Activated T-helper 2 cell treated with anti-CD3 and anti-CD28 coated beads, Interferon-gamma antibody, Interleukin-2, Interleukin-4, amounts not matched to agents 10 μg/mL and 5 μg/mL and 100 μg/mL, durations not matched to agents 14 hours and 24 hours and 36 hours (primary cell): Measurements from ENCODE around the gene SCUBE3. TPM values are rescaled to one million over a fixed set of nuclear protein-coding genes. Genes with fewer than 3 reads are reported as not detected.

Experiments
- DNase-seq: peaks from one replicate; pipeline ENCODE4 v3.0.0; 2021; ENCODE audit warnings: low spot score
- H3K27ac Mint-ChIP-seq: one replicate; pipeline ENCODE4 v1.8.0; 2021; ENCODE audit warnings: mixed read lengths
- H3K27me3 Mint-ChIP-seq: one replicate; pipeline ENCODE4 v1.8.0; 2021; ENCODE audit warnings: low read depth, mixed read lengths
- H3K36me3 Mint-ChIP-seq: one replicate; pipeline ENCODE4 v1.8.0; 2021; ENCODE audit warnings: low read depth, mixed read lengths
- H3K4me1 Mint-ChIP-seq: one replicate; pipeline ENCODE4 v1.8.0; 2021; ENCODE audit warnings: low read depth, mixed read lengths
- H3K4me3 Mint-ChIP-seq: one replicate; pipeline ENCODE4 v1.8.0; 2021; ENCODE audit warnings: low read depth, mild to moderate bottlenecking, moderate library complexity, mixed read lengths
- H3K9me3 Mint-ChIP-seq: one replicate; pipeline ENCODE4 v1.8.0; 2021; ENCODE audit warnings: mixed read lengths
- intact Hi-C: fragments of 100-400 bp; cut with micrococcal nuclease; formaldehyde crosslinking; loops from one replicate; pipeline ENCODE4 v1.15.1; 2023
- total RNA-seq: library from RNA; stranded (reverse); gene quantifications from 2 replicates; pipeline ENCODE4 v1.2.3, GENCODE V29; 2022

SCUBE3 gene
- total RNA-seq, 1 donor from 2014 or later: not detected

DNA sequence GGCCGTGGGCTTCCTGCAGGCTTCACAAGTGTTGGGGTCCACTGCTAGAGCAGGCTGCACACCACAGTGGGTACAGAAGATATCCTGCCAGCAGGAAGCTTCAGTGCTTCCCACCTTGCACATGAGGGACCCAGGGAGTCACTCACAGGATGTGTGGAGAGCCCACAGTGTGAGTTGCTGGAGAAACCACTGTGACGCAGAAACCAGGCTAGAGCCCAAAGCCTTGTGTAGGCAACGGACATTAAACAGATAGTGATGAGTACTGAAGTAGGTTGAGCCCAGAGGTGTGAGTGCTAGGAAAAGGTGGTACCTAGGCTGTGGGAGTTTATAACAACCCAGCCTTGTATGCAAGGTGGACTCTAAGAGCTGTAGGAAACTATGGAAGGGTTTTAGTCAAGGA is 65.0 kb downstream of the SCUBE3 start:
- Mint-ChIP-seq H3K4me1 (peaks cover 4% of the 10 kb centered on the region), H3K36me3 (peaks cover 27% of the 10 kb centered on the region), H3K9me3 (no peaks in the 10 kb centered on the region)

DNA sequence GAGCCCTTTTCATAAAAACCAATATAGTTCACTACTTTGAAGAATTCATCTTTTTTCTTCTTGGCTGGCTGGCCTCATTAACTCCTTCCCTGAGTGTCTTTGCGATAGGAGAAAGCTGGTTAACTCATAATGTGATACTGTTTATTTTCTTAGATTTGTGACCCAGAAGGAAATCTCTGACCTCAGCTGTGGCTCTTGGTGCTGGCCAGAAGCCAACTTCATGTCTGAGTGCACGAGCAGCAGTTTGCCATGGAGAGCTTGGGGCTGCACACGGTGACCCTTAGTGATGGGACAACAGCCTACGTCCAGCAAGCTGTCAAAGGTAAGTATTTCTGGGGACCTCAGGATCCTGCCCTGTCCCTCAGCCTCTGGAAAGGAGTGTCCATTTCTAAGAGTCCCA is 67.1 kb downstream of the SCUBE3 start:
- Mint-ChIP-seq H3K4me3 (no peak overlapping the region), H3K9me3 (no peaks in the 10 kb centered on the region), H3K36me3 (peaks cover 36% of the 10 kb centered on the region), H3K27ac (no peak overlapping the region), H3K4me1 (no peaks in the 10 kb centered on the region), H3K27me3 (no peaks in the 10 kb centered on the region)
- no peak for DNase-seq
- intact Hi-C loops: no loop called here

More for the DNA sequence above, 65.0 kb downstream of the SCUBE3 start:
- no peak for DNase-seq
- intact Hi-C loops: no loop called here
- Mint-ChIP-seq H3K27ac (no peak overlapping the region), H3K27me3 (no peaks in the 10 kb centered on the region), H3K4me3 (no peak overlapping the region)

- Mint-ChIP-seq H3K27me3 (no peaks in the 10 kb centered on the region), H3K4me1 (no peaks in the 10 kb centered on the region), H3K4me3 (no peak overlapping the region), H3K36me3 (peaks cover 50% of the 10 kb centered on the region), H3K9me3 (no peaks in the 10 kb centered on the region), H3K27ac (no peak overlapping the region)
- intact Hi-C loops: no loop called here
- DNase-seq: no peak
These were observed 68.7 kb downstream of the SCUBE3 start for GRCh38 chr6:35282472-35282871.

DNA sequence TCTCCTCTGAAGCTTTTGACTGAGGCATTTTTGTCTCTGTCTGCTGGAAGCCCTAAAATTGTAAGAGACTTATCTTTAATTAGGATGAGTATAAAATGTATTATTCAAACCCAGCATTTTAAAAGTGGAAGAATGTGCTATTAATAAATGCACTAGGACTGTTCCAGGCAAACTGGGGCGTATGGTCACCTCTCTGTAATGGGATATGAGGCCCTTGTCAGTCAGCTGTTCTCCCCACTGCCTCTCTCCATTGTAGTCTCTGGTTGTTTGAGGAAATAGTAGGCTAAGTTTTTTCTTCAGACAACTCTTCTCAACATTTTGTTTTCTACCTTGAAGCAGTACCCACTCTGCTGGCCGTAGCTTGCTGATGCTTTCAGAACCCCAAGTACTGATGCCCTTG is 69.6 kb downstream of the SCUBE3 start:
- Mint-ChIP-seq H3K4me3 (no peak overlapping the region), H3K36me3 (peaks cover 51% of the 10 kb centered on the region), H3K9me3 (no peaks in the 10 kb centered on the region), H3K27me3 (no peaks in the 10 kb centered on the region), H3K4me1 (no peaks in the 10 kb centered on the region), H3K27ac (no peak overlapping the region)
- intact Hi-C loops: no loop called here
- no peak for DNase-seq

- Mint-ChIP-seq H3K9me3 (no peaks in the 10 kb centered on the region), H3K27ac (no peak overlapping the region), H3K27me3 (no peaks in the 10 kb centered on the region), H3K36me3 (peaks cover 65% of the 10 kb centered on the region), H3K4me3 (no peak overlapping the region), H3K4me1 (no peaks in the 10 kb centered on the region)
- no peak for DNase-seq
- intact Hi-C loops: no loop called here
These were observed 74.1 kb downstream of the SCUBE3 start for GRCh38 chr6:35287671-35288396.

- Mint-ChIP-seq H3K27ac (no peak overlapping the region), H3K9me3 (no peaks in the 10 kb centered on the region), H3K27me3 (no peaks in the 10 kb centered on the region), H3K36me3 (peaks cover 58% of the 10 kb centered on the region), H3K4me1 (no peaks in the 10 kb centered on the region), H3K4me3 (no peak overlapping the region)
- intact Hi-C loops: no loop called here
- DNase-seq: no peak
These were observed 75.1 kb downstream of the SCUBE3 start for GRCh38 chr6:35288834-35289233.

GRCh38 chr6:35291491-35291890 is 77.7 kb downstream of the SCUBE3 start:
- no peak for DNase-seq
- Mint-ChIP-seq H3K27me3 (no peaks in the 10 kb centered on the region), H3K4me1 (peaks cover 4% of the 10 kb centered on the region), H3K36me3 (peaks cover 61% of the 10 kb centered on the region), H3K27ac (no peak overlapping the region), H3K9me3 (no peaks in the 10 kb centered on the region), H3K4me3 (no peak overlapping the region)
- intact Hi-C loops: no loop called here

DNA sequence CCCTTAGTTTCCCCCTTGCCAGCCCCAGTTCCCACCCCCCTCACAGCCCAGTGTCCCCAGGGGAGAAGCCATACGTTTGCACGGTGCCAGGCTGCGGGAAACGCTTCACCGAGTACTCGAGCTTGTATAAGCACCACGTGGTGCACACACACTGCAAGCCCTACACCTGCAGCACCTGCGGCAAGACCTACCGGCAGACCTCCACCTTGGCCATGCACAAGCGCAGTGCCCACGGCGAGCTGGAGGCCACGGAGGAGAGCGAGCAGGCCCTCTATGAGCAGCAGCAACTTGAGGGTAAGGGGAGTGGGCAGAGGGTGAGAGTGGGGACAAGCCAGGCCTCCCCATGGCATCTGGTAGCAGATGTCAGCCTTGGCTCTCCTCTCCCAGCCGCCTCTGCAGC is 78.7 kb downstream of the SCUBE3 start:
- no peak for DNase-seq
- Mint-ChIP-seq H3K4me1 (peaks cover 8% of the 10 kb centered on the region), H3K4me3 (no peak overlapping the region), H3K9me3 (no peaks in the 10 kb centered on the region), H3K27me3 (no peaks in the 10 kb centered on the region), H3K36me3 (peaks cover 55% of the 10 kb centered on the region), H3K27ac (no peak overlapping the region)
- intact Hi-C loops: no loop called here

- Mint-ChIP-seq H3K27me3 (no peaks in the 10 kb centered on the region), H3K4me1 (peaks cover 10% of the 10 kb centered on the region), H3K36me3 (peaks cover 56% of the 10 kb centered on the region), H3K27ac (no peak overlapping the region), H3K9me3 (no peaks in the 10 kb centered on the region), H3K4me3 (no peak overlapping the region)
- intact Hi-C loops: no loop called here
- no peak for DNase-seq
These were observed 79.9 kb downstream of the SCUBE3 start for GRCh38 chr6:35293681-35294080.

DNA sequence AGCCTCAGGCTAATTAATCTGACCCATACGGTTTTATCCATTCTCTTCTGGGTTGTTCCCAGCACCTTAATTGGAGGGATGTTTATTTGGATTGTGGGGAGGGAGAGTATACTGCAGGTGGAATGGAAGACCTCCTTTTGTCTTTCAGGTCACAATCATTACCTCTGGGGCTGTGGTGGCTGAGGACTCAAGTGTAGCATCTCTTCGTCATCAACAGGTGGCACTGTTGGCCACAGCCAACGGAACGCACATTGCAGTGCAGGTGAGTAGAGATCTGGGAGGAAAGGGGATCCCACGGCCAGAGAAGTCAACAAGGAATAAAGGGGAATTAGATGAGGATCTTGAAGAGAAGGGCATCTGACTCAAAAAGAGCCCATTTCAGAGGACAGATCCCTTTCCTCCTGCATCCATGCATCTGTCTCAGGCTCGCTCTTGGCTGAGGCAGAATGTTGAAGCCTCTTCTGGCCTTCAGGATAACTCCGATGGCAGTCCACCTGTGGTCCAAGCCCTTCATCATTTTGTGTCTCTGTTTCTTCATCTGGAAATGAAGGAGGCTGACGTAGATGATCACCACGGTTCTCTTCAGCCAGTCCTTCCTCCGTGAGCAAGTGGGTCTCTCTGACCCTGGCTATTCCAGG is 80.7 kb downstream of the SCUBE3 start:
- intact Hi-C loops: no loop called here
- no peak for DNase-seq
- Mint-ChIP-seq H3K9me3 (no peaks in the 10 kb centered on the region), H3K4me1 (peaks cover 16% of the 10 kb centered on the region), H3K36me3 (peaks cover 58% of the 10 kb centered on the region), H3K27me3 (no peaks in the 10 kb centered on the region), H3K27ac (no peak overlapping the region), H3K4me3 (no peak overlapping the region)

- intact Hi-C loops: no loop called here
- H3K36me3 Mint-ChIP-seq: peaks cover 60% of the 10 kb centered on the region
- peaks cover 21% of the 10 kb centered on the region for H3K4me1 Mint-ChIP-seq
- H3K27me3 Mint-ChIP-seq: no peaks in the 10 kb centered on the region
- no peak overlapping the region for H3K4me3 Mint-ChIP-seq
- H3K27ac Mint-ChIP-seq: no peak overlapping the region
- DNase-seq: no peak
- H3K9me3 Mint-ChIP-seq: no peaks in the 10 kb centered on the region
These were observed 81.3 kb downstream of the SCUBE3 start for GRCh38 chr6:35295036-35295435.

DNA sequence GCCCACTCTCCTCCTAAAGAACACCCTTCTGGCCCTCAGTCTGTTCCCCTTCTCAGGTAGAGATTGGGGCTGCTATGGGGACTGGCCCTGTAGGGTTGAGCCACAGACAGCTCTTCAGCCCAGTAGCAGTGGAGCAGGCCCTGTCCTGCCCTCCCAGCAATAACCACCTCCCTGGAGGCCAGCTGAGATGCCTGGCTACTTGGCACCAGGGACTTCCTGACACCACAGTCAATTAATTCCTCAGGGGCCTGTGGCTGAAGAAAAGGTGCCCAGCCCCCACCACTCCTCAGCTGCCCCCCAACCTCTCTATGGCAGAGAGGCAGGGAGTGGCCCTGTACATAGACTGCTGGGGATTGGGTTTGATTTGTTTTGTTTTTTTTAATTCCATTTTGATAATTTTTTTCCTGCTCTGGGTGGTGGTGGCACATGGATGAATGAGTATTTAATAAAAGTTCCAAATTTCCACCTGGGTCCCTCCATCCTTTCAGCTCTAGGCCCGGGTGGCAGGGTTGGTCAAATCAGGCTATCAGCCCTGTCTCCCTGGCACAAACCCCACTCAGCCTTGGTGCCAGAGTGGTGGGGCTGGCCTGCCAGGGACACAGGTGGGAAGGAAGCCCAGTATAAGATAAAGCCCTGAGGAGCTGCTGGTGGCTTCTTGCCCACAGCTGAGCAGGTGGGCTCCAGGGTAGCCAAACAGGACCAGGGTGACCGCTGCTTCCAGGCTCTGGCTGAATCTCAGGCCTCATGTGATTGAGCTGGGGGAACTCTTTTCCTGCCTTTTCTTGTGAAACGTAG is 82.0 kb downstream of the SCUBE3 start:
- Mint-ChIP-seq H3K9me3 (no peaks in the 10 kb centered on the region), H3K4me1 (peaks cover 28% of the 10 kb centered on the region), H3K36me3 (peaks cover 61% of the 10 kb centered on the region), H3K27me3 (no peaks in the 10 kb centered on the region), H3K4me3 (no peak overlapping the region), H3K27ac (no peak overlapping the region)
- intact Hi-C loops: no loop called here
- DNase-seq: no peak
